ENCODE data around the gene CEP57.

GRCh38 chr11:95760941-95761340 lies 29.4 kb upstream of the CEP57 start:
- TF ChIP-seq, protein P1, sequence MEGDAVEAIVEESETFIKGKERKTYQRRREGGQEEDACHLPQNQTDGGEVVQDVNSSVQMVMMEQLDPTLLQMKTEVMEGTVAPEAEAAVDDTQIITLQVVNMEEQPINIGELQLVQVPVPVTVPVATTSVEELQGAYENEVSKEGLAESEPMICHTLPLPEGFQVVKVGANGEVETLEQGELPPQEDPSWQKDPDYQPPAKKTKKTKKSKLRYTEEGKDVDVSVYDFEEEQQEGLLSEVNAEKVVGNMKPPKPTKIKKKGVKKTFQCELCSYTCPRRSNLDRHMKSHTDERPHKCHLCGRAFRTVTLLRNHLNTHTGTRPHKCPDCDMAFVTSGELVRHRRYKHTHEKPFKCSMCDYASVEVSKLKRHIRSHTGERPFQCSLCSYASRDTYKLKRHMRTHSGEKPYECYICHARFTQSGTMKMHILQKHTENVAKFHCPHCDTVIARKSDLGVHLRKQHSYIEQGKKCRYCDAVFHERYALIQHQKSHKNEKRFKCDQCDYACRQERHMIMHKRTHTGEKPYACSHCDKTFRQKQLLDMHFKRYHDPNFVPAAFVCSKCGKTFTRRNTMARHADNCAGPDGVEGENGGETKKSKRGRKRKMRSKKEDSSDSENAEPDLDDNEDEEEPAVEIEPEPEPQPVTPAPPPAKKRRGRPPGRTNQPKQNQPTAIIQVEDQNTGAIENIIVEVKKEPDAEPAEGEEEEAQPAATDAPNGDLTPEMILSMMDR (IDR thresholded peaks at IDR 0.05; ENCODE audit: borderline replicate concordance, extremely low read depth, low read length, poor library complexity, severe bottlenecking) = no peak
- no peak for TF ChIP-seq EZH2 (IDR thresholded peaks at IDR 0.05; ENCODE audit: borderline replicate concordance, low read depth, low read length, severe bottlenecking)
